GM18870 (cell line): Measurements from ENCODE around the gene ST6GALNAC2.

Experiments used
- ATAC-seq: cut with Tn5 transposase; IDR thresholded peaks from one replicate; pipeline ENCODE4 v1.9.1; 2021; ENCODE audit warnings: moderate library complexity; ENCODE audit not compliant: unreplicated experiment

Gene ST6GALNAC2

GRCh38 chr17:76599694-76600460 lies 14.2 kb upstream of the ST6GALNAC2 start:
- no peak for ATAC-seq

DNA sequence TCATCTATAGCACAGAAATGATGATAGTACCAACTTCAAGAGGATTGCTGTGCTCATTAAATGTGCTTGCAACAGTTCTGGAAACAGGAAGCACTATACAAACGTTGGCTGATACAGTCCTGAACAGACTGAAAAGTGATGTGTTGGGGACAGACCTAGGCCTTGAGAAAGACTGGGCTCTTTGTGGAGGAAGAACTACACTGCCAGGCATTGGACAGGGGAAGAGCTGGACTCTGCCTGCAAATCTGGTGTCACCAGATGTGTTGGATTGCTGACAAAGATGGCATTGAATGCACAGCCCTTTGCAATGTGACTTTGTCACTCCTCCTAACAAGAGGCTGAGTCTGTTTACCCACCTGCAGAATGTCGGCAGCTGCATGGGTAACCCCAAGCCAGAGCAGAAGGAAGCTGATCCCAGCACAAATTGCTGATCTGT lies 12.4 kb upstream of the ST6GALNAC2 start:
- no peak for ATAC-seq

GRCh38 chr17:76597156-76598003 lies 11.7 kb upstream of the ST6GALNAC2 start:
- no peak for ATAC-seq

DNA sequence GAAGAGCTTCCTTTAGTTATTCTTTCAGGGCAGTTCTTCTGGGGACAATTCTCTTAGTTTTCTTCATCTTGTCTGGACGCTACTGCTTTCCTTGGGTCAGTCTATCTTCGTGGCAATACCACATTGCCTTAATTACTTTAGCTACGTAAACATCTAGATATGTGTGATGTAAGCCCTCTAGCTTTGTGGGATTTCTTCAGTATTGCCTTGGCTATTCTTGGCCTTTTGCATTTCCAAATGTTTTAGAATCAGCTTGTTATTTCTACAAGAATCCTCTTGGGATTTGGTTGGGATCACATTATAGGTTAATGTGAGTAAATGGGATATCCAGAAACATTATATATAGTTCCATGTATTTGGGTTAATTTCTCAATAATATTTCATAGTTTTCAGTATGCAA lies 9.0 kb upstream of the ST6GALNAC2 start:
- no peak for ATAC-seq

- ATAC-seq, result no peak
These were observed 8.3 kb upstream of the ST6GALNAC2 start for GRCh38 chr17:76593959-76594358.

- ATAC-seq, result no peak
These were observed 7.7 kb upstream of the ST6GALNAC2 start for GRCh38 chr17:76593384-76593826.

- ATAC-seq, result no peak
These were observed 2.5 kb upstream of the ST6GALNAC2 start for GRCh38 chr17:76588182-76588581.

DNA sequence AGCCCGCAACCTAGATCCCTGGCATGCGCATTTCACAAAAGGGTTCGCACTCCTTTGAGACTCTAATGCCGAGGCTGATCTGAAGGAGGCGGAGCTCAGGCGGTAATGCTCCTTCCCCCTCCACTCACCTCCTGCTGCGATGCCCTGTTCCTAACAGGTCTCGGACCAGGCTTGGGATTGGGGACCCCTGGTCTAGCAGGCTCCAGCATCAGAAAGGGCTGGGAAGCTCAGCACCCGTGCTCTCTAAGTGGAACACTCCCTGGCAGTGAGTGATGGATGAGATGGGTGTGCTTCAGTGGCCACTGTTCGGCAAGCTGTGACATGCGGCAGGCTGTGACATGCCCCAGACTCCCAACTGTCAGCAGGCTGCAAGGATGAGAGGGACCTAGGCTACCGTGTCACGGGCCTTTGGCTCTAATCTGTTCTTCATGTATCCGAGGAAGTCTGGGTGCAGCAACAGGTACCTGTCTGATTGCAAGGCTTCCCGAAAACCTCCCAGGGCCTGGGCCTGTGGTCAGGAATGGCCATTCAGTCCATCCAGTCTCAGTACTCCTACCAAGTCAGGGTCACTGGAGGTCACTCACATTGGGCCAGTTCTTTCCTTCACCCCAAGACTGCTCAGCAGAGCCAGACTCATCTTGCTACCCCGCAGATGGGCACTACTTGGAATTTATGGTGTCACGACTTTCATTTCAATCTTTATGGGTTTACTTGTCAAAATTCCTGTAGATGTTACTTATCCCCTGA lies 1.3 kb upstream of the ST6GALNAC2 start:
- no peak for ATAC-seq

DNA sequence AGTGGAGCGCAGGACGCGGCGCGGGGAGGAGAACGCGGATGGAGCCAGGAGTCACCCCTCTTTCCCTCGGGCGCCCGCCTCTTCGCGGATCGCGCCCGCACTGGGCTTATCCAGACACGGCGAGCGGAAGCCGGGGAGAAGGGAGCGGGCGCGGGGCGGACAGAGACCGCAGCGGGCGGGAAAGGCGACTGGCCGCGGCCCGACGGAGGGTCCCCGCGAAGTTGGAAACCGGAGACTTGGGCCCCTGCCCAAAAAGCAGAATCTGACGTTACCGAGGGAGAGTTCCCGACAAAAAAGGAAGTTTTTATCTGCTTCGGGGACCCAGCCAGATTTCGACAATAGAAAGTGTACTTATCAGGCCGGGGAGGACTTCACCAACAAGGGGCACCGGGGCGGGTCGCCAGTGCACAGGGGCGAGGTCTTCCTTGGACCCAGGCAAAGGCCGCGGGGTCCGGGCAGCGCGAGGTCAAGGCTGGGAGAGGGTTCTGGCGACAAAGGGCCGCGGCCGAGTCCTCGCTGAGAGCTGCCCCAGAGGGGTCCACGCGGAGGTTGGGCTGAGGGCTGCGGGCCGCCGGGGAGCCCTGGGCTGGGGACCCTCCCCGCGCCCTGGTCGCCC lies 519 bp downstream of the ST6GALNAC2 start:
- ATAC-seq, result no peak

GRCh38 chr17:76584427-76585032 lies 1.1 kb downstream of the ST6GALNAC2 start:
- no peak for ATAC-seq

DNA sequence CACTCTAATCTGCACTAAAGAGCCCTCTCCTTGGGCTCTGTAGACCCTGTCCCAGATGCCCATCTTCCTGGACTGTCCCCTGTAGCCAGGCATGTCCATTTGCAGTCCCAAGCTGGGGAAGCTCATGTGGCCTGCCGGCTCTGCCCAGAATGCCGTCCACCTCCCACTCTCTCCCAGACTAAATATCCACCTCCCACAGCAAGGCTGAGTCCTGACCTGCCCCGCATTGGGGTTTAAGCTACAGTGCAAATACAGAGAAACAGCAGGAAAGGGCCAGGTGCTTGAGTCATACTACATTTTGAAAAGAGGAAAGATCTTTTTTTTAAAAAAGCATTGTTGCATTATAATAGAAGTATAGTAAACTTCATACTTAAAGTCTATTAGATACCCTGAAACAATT lies 3.0 kb downstream of the ST6GALNAC2 start:
- ATAC-seq, result no peak

- no peak for ATAC-seq
These were observed 4.1 kb downstream of the ST6GALNAC2 start for GRCh38 chr17:76581515-76581914.

- ATAC-seq, result no peak
These were observed 6.4 kb downstream of the ST6GALNAC2 start for GRCh38 chr17:76579281-76579680.

DNA sequence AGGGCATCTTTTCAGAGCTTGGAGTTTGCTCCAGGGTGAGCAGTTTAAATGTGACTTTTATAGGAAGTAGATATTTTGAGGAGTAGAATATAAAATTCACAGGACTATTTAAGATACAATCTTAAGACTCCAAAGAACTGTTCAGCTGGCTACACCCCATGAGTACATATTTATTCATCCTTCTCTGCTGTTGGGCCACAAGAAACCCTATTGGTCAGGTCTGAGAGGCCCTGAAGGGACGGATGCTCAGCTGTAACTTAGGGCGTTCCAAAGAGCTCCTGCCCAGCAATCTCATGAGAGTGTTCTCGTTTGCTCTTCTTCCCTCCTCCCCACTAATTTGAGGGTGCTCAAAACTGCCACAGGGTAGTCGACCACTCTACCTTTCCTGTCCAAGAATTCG lies 7.3 kb downstream of the ST6GALNAC2 start:
- no peak for ATAC-seq

- no peak for ATAC-seq
These were observed 7.8 kb downstream of the ST6GALNAC2 start for GRCh38 chr17:76577876-76578275.

GRCh38 chr17:76576189-76576588 lies 9.5 kb downstream of the ST6GALNAC2 start:
- ATAC-seq, result no peak

GRCh38 chr17:76575570-76575969 lies 10.1 kb downstream of the ST6GALNAC2 start:
- no peak for ATAC-seq

DNA sequence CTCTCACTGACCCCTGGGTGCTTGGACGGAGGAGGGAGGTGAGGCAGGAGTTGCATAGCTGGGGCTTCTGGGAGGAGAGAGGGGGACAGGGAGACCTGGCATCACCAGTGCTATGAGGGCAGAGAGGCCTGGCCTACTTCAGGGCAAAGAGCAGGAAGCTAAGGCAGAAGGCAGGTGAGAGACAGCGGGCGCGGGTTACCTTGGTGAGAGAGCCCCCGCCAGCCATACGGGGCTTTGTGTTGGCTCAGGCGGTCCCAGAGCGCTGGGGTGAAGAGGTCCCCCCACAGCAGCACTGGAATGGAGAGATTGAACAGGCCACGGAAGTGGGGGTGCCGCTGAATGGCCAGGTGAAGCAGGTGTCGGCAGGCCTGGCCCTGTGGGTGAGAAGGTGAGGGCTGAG lies 11.5 kb downstream of the ST6GALNAC2 start:
- ATAC-seq, result no peak

DNA sequence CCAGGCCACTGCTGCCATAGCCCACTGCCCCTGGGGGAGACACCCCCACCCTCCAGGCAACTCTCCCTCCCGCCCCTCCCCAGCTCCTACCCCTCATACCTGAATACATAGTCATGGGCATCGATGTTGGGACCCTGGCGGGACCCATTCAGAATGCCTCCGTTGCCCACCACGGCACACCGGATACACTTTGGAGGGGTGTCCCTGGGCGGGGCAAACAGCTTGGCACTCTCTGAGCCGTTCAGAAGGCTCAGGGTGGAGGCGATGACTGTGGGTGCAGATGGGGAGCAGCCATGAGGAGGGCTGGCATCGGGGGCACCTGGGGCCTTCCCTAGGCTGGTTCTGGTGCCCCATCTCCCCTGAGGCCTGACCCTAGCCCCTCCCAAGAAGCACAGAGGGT lies 12.6 kb downstream of the ST6GALNAC2 start:
- ATAC-seq, result no peak

GRCh38 chr17:76572201-76572910 lies 13.3 kb downstream of the ST6GALNAC2 start:
- no peak for ATAC-seq
